A549 (cell line): ENCODE results near the gene FBRSL1. TPM values are rescaled to one million over a fixed set of nuclear protein-coding genes. Genes with fewer than 3 reads are reported as not detected.

Experiments used
- ATAC-seq, 2 experiments: fragments of 200-7000 bp in 1 of 2; fragments of >200 bp in 1 of 2; cut with Nextera tagmentation in 1 of 2; cut with Tn5 transposase in 1 of 2; 3 replicates each; pipeline versions ENCODE4 v1.8.0 to v1.9.1; 2018 to 2020; ENCODE audit warnings: mild to moderate bottlenecking in 1 of 2, moderate library complexity in 1 of 2
- CTCF ChIA-PET: fragments of 300-600 bp; sonication (Branson Sonifier 250); formaldehyde crosslinking; extraction: SDS; loops from one replicate; lab custom pipeline; 2021; ENCODE audit warnings: antibody characterized with exemption, inconsistent platforms; lab: Yijun Ruan, JAX
- POLR2A ChIA-PET: fragments of 350-600 bp; formaldehyde crosslinking; extraction: SDS; loops from one replicate; lab custom pipeline; 2021; ENCODE audit warnings: antibody characterized with exemption, inconsistent platforms; lab: Yijun Ruan, JAX
- DNase-seq, 2 experiments: peaks; one replicate each; pipeline versions ENCODE4 v3.0.0 to v3.0.0-alpha.2; 2011 to 2016; ENCODE audit warnings: low read depth in 1 of 2, low spot score in 1 of 2
- FAIRE-seq: peaks from 2 replicates; lab custom pipeline; 2011; peaks lifted over from hg19 to GRCh38; lab: Jason Lieb, UNC
- H3K27ac ChIP-seq, 2 experiments: fragments of >200 bp; sonication (Bioruptor Twin); formaldehyde crosslinking; 3 replicates each; pipeline ENCODE4 v1.5.1; 2016 to 2017
- H3K4me1 ChIP-seq: fragments of >200 bp; sonication (Bioruptor Twin); formaldehyde crosslinking; 3 replicates; pipeline ENCODE4 v1.6.1; 2016
- H3K4me2 ChIP-seq: fragments of >200 bp; sonication (Bioruptor Twin); formaldehyde crosslinking; 3 replicates; pipeline ENCODE4 v1.6.1; 2016
- H3K4me3 ChIP-seq: fragments of >200 bp; sonication (Bioruptor Twin); formaldehyde crosslinking; 3 replicates; pipeline ENCODE4 v1.5.1; 2016
- H3K9me3 ChIP-seq: fragments of >200 bp; sonication (Bioruptor Twin); formaldehyde crosslinking; 3 replicates; pipeline ENCODE4 v1.6.1; 2016
- ATOH8 ChIP-seq: fragments of 250-450 bp; sonication (Bioruptor Pico); IDR thresholded peaks from 2 replicates; pipeline ENCODE4 v1.5.0; 2020; ENCODE audit warnings: low read depth, mild to moderate bottlenecking, moderate library complexity
- BCL3 ChIP-seq: fragments of >200 bp; sonication (Bioruptor Twin); formaldehyde crosslinking; IDR thresholded peaks from 3 replicates; pipeline ENCODE4 v1.6.1; 2016
- CHD2 ChIP-seq: fragments of 150-350 bp; IDR thresholded peaks from 2 replicates; pipeline ENCODE4 v1.6.1; 2014; ENCODE audit warnings: low read length; ENCODE audit not compliant: partially characterized antibody
- E2F6 ChIP-seq: IDR thresholded peaks from 2 replicates; pipeline ENCODE4 v1.6.1; 2012; ENCODE audit warnings: low read depth, borderline replicate concordance
- EHF ChIP-seq: fragments of 250-450 bp; sonication (Bioruptor Pico); IDR thresholded peaks from 2 replicates; pipeline ENCODE4 v1.5.0; 2020; ENCODE audit warnings: mild to moderate bottlenecking
- FOSB ChIP-seq: fragments of 250-450 bp; sonication (Bioruptor Pico); IDR thresholded peaks from 2 replicates; pipeline ENCODE4 v1.5.0; 2020; ENCODE audit warnings: mild to moderate bottlenecking, moderate library complexity
- FOXS1 ChIP-seq: fragments of 250-450 bp; sonication (Bioruptor Pico); IDR thresholded peaks from 2 replicates; pipeline ENCODE4 v1.5.0; 2020; ENCODE audit warnings: mild to moderate bottlenecking, moderate library complexity
- GATA3 ChIP-seq: IDR thresholded peaks from 2 replicates; pipeline ENCODE4 v1.6.1; 2012; ENCODE audit warnings: borderline replicate concordance
- HEYL ChIP-seq: fragments of 250-450 bp; sonication (Bioruptor Pico); IDR thresholded peaks from 2 replicates; pipeline ENCODE4 v1.8.0; 2021; ENCODE audit warnings: mild to moderate bottlenecking, moderate library complexity
- HMGXB4 ChIP-seq: fragments of 250-450 bp; sonication (Bioruptor Pico); IDR thresholded peaks from 2 replicates; pipeline ENCODE4 v1.5.0; 2021; ENCODE audit warnings: mild to moderate bottlenecking, moderate library complexity, borderline replicate concordance
- HOXB13 ChIP-seq: fragments of 250-450 bp; sonication (Bioruptor Pico); IDR thresholded peaks from 2 replicates; pipeline ENCODE4 v1.5.0; 2020; ENCODE audit warnings: low read depth, mild to moderate bottlenecking, moderate library complexity
- KDM1A ChIP-seq: fragments of 200-600 bp; sonication (generic); IDR thresholded peaks from 2 replicates; pipeline ENCODE4 v1.6.1; 2016; ENCODE audit warnings: low read depth, mild to moderate bottlenecking
- NFE2L2 ChIP-seq: fragments of 150-350 bp; conservative IDR thresholded peaks from 2 replicates; pipeline ENCODE4 v1.6.1; 2014; ENCODE audit warnings: low read length
- NR3C1 ChIP-seq: fragments of >200 bp; sonication (Bioruptor Twin); formaldehyde crosslinking; IDR thresholded peaks from 3 replicates; pipeline ENCODE4 v1.6.1; 2017
- PBX3 ChIP-seq: IDR thresholded peaks from 2 replicates; pipeline ENCODE4 v1.6.1; 2012
- POLR2A ChIP-seq: IDR thresholded peaks from 2 replicates; pipeline ENCODE4 v1.6.1; 2012; ENCODE audit warnings: mild to moderate bottlenecking, low read length
- REST ChIP-seq: fragments of 200-600 bp; sonication (generic); IDR thresholded peaks from 2 replicates; pipeline ENCODE4 v1.6.1; 2016; ENCODE audit warnings: antibody characterized with exemption, mild to moderate bottlenecking, moderate library complexity
- TFCP2L1 ChIP-seq: fragments of 250-450 bp; sonication (Bioruptor Pico); IDR thresholded peaks from 2 replicates; pipeline ENCODE4 v1.5.0; 2021; ENCODE audit warnings: mild to moderate bottlenecking
- TP53 ChIP-seq: fragments of 250-450 bp; sonication (Bioruptor Pico); IDR thresholded peaks from 2 replicates; pipeline ENCODE4 v1.5.0; 2021; ENCODE audit warnings: mild to moderate bottlenecking, moderate library complexity
- USF2 ChIP-seq: fragments of 450-650 bp; IDR thresholded peaks from 2 replicates; pipeline ENCODE4 v1.6.1; 2014; ENCODE audit warnings: antibody characterized with exemption
- ZSCAN20 ChIP-seq: fragments of 250-450 bp; sonication (Bioruptor Pico); IDR thresholded peaks from 2 replicates; pipeline ENCODE4 v1.8.0; 2022; ENCODE audit warnings: mild to moderate bottlenecking, moderate library complexity
- WGBS: methylation state at CpG from one replicate; pipeline ENCODE4 v1.1.6; 2017; ENCODE audit errors: missing lambda C conversion rate; 5-methylcytosine and 5-hydroxymethylcytosine counted together
- polyA plus RNA-seq, 4 experiments: library from polyadenylated mRNA; depleted of rRNA in 3 of 4; stranded (reverse); fragments of >200 nt; fragmentation: RNase III in 1 of 4; extraction: RNeasy Plus Mini Kit Qiagen cat#74134 plus additional on column Dnase treatment in 1 of 4; gene quantifications; 2 replicates in 3 of 4; 3 replicates in 1 of 4; pipeline ENCODE4 v1.2.3, GENCODE V29; 2011 to 2017

The FBRSL1 gene
- polyA plus RNA-seq, 2 of the 4 experiments (the other 2 are of a cell fraction): 3.0 to 32.8 TPM

- TF ChIP-seq HMGXB4 (CRISPR knock-in tag): no peak
- TF ChIP-seq HEYL (CRISPR knock-in tag): no peak
- no peak for TF ChIP-seq FOSB (CRISPR knock-in tag)
- no peak for TF ChIP-seq ZSCAN20 (CRISPR knock-in tag)
- no peak for TF ChIP-seq FOXS1
These were observed 13.9 kb upstream of the FBRSL1 start (continued) for GRCh38 chr12:132476038-132476414.

GRCh38 chr12:132476421-132476820 is 13.5 kb upstream of the FBRSL1 start:
- POLR2A ChIA-PET: no interaction called here
- 0 out of 3 replicates have a peak, but pooled peaks cover 3% of the 10 kb centered on the region for H3K4me1 ChIP-seq
- FAIRE-seq: no peak
- CTCF ChIA-PET: interaction anchor here (1.2 to 1.3 kb wide), 2 partner anchors 61 to 162 kb away, joined by 3 to 5 read pairs; no protein-coding TSS in a partner anchor
- H3K4me2 ChIP-seq: no peak overlapping the region
- TF ChIP-seq FOSB (CRISPR knock-in tag) (no peak), POLR2A (no peak), HMGXB4 (CRISPR knock-in tag) (no peak), HOXB13 (no peak), PBX3 (no peak), E2F6 (no peak), TFCP2L1 (CRISPR knock-in tag) (no peak), BCL3 (no peak), KDM1A (no peak), NR3C1 (no peak), GATA3 (no peak), EHF (CRISPR knock-in tag) (no peak), HEYL (CRISPR knock-in tag) (no peak), ATOH8 (no peak), FOXS1 (no peak), REST (no peak), USF2 (no peak), CHD2 (no peak), NFE2L2 (no peak), TP53 (CRISPR knock-in tag) (no peak)
- TF ChIP-seq, all 56 proteins: peak for 0
- ATAC-seq: no peak
- WGBS: 93% methylated on average over 18 of the region's 18 CpGs
- no peak for DNase-seq
- Histone ChIP-seq H3K27ac (no peak overlapping the region), H3K9me3 (no peaks in the 10 kb centered on the region), H3K4me3 (no peak overlapping the region)
